SJSA1 (cell line): ENCODE measurements around the gene GGA1. TPM values are rescaled to one million over a fixed set of nuclear protein-coding genes. Genes with fewer than 3 reads are reported as not detected.
A peak's percentile ranks its signal among the peaks of the same experiment; 100 is the strongest.

Source experiments
- DNase-seq, 2 experiments: peaks; one replicate each; pipeline ENCODE4 v3.0.0-alpha.2; 2015 to 2020; ENCODE audit warnings: low spot score in 2 of 2, low read depth in 1 of 2
- H3K27ac ChIP-seq: fragments of 250-450 bp; sonication (Bioruptor Pico); 2 replicates; pipeline ENCODE4 v1.5.1; 2020; ENCODE audit warnings: mild to moderate bottlenecking, moderate library complexity
- H3K27me3 ChIP-seq: fragments of 250-450 bp; sonication (Bioruptor Pico); replicated peaks from 2 replicates; pipeline ENCODE4 v1.5.1; 2020; ENCODE audit warnings: mild to moderate bottlenecking, moderate library complexity
- H3K36me3 ChIP-seq: fragments of 250-450 bp; sonication (Bioruptor Pico); 2 replicates; pipeline ENCODE4 v1.5.1; 2020; ENCODE audit warnings: mild to moderate bottlenecking
- H3K4me1 ChIP-seq: fragments of 250-450 bp; sonication (Bioruptor Pico); replicated peaks from 2 replicates; pipeline ENCODE4 v1.6.1; 2021; ENCODE audit warnings: mild to moderate bottlenecking
- H3K4me3 ChIP-seq: fragments of 250-450 bp; sonication (Bioruptor Pico); 2 replicates; pipeline ENCODE4 v1.5.1; 2020; ENCODE audit warnings: mild to moderate bottlenecking
- H3K9me3 ChIP-seq: fragments of 250-450 bp; sonication (Bioruptor Pico); replicated peaks from 2 replicates; pipeline ENCODE4 v1.5.1; 2020; ENCODE audit warnings: mild to moderate bottlenecking
- total RNA-seq: library from RNA; depleted of rRNA; stranded (reverse); fragments of >200 nt; shearing (Covaris generic); gene quantifications from 2 replicates; pipeline ENCODE4 v1.2.3, GENCODE V29; 2014; rRNA removed

GGA1 gene, protein sequence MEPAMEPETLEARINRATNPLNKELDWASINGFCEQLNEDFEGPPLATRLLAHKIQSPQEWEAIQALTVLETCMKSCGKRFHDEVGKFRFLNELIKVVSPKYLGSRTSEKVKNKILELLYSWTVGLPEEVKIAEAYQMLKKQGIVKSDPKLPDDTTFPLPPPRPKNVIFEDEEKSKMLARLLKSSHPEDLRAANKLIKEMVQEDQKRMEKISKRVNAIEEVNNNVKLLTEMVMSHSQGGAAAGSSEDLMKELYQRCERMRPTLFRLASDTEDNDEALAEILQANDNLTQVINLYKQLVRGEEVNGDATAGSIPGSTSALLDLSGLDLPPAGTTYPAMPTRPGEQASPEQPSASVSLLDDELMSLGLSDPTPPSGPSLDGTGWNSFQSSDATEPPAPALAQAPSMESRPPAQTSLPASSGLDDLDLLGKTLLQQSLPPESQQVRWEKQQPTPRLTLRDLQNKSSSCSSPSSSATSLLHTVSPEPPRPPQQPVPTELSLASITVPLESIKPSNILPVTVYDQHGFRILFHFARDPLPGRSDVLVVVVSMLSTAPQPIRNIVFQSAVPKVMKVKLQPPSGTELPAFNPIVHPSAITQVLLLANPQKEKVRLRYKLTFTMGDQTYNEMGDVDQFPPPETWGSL
- 22.6 and 34.9 TPM in 2 replicates for total RNA-seq

DNA sequence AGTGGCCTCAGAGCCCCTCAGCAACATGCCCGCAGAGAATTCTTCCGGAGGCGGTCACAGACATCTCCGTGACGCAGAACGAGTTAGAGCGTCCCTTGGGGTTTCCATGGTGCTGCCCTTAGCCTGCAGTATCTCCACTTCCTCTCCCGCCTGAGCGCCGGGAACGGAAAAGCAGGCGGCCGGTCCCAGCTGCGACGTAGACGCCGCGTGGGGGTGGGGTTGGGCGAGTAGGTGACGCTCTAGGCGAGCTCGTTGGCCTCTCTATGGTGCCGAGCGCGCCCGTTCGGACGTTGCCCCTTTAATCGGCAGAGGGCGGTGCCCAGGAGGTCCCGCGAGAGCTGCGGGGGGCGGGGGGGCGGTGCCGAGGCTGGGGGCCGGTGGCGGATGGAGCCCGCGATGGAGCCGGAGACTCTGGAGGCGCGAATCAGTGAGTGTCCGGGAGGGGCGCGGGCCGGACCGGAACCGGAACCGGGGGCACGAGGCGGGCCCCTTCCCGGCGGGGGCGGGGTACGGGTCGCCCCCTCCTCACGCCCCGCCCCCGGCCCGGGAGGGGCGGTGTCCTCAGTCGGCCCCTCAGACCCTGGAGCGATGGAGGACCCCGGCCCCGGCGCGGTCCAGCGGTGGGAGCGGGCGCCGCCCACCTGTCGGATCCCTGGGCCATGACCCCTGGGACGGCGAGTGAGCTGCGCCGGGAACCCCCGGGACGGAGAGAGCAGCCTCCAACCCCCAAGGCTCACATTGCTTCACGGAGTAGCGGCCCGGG, at the start of gene GGA1:
GGA1 (plus strand) TSS at position 358 of the 763 bp plus-strand sequence; CDS start at position 385, 27 bp downstream.
- Histone ChIP-seq H3K4me3 (peak within 1 kb of the TSS; percentile 84), H3K27me3 (0 out of 2 replicates have a peak, but pooled peaks cover 5% of the 10 kb centered on the region), H3K27ac (peak within 1 kb of the TSS; percentile 88), H3K36me3 (no peaks in the 10 kb centered on the region), H3K9me3 (no peaks in the 10 kb centered on the region), H3K4me1 (peaks cover 15% of the 10 kb centered on the region)
- peak; percentile 94 to 98 for DNase-seq

- Histone ChIP-seq H3K27me3 (no peaks in the 10 kb centered on the region), H3K27ac (peak overlapping the region; percentile 99)
Observed at GRCh38 chr22:37559521-37559900, 49.1 kb upstream of the GGA1 start.

DNA sequence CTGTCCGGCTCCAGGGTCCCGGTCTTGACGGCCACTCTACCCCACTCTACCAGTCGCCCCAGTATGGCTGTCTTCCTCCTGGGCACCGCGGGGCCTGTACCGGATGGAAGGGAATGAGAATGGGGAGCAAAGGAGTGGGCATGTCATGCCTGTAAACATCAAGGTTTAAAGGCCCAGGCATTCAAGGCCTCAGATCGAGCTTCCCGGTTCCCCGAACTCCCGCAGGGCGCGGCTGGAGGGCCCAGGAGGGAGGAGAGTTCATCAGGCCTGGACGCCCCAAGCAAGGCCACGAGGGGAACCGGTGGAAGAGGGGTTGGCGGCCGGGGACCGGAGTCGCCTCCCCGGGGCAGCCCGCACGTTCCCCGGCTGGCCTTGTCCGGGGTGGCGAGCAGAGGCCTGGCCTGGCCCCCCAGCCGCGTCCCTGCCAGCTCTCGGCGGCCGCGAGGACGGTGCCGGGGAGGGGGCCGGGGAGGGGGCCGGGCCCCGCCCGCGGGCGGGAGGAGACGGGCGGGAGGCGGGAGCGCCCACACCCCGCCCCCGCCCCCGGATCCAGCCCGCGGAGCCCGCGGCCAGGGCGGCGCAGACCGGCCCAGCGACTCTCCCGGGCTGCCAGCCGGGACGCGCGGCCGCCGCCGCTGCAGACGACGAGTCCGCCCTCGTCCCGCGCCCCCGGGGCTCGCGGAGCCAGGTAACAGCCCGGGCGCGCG, 48.6 kb upstream of the GGA1 start, which contains the start of gene CDC42EP1:
CDC42EP1 (plus strand) TSS at position 580 of the 707 bp plus-strand sequence. CDS start 5,870 bp downstream, outside the sequence.
- DNase-seq = peak in 1 of 2 experiments; percentile 51
- Histone ChIP-seq H3K27ac (peak within 1 kb of the TSS; percentile 99), H3K9me3 (0 out of 2 replicates have a peak, but pooled peaks cover 3% of the 10 kb centered on the region), H3K36me3 (peaks cover 43% of the 10 kb centered on the region), H3K27me3 (no peaks in the 10 kb centered on the region), H3K4me3 (peak within 1 kb of the TSS; percentile 99), H3K4me1 (peaks cover 46% of the 10 kb centered on the region)

More at GRCh38 chr22:37559521-37559900, 49.1 kb upstream of the GGA1 start:
- no peak for DNase-seq
- H3K4me1 ChIP-seq = peaks cover 43% of the 10 kb centered on the region
- 0 out of 2 replicates have a peak, but pooled peaks cover 3% of the 10 kb centered on the region for H3K9me3 ChIP-seq
- peak overlapping the region; percentile 99 for H3K4me3 ChIP-seq
- peaks cover 40% of the 10 kb centered on the region for H3K36me3 ChIP-seq

GRCh38 chr22:37560608-37561211, 47.9 kb upstream of the GGA1 start:
- peaks cover 46% of the 10 kb centered on the region for H3K36me3 ChIP-seq
- peak overlapping the region; percentile 99 for H3K4me3 ChIP-seq
- H3K4me1 ChIP-seq = peaks cover 46% of the 10 kb centered on the region
- DNase-seq = peak; percentile 60 to 84
- H3K9me3 ChIP-seq = 0 out of 2 replicates have a peak, but pooled peaks cover 3% of the 10 kb centered on the region
- peak overlapping the region; percentile 99 for H3K27ac ChIP-seq
- no peaks in the 10 kb centered on the region for H3K27me3 ChIP-seq

DNA sequence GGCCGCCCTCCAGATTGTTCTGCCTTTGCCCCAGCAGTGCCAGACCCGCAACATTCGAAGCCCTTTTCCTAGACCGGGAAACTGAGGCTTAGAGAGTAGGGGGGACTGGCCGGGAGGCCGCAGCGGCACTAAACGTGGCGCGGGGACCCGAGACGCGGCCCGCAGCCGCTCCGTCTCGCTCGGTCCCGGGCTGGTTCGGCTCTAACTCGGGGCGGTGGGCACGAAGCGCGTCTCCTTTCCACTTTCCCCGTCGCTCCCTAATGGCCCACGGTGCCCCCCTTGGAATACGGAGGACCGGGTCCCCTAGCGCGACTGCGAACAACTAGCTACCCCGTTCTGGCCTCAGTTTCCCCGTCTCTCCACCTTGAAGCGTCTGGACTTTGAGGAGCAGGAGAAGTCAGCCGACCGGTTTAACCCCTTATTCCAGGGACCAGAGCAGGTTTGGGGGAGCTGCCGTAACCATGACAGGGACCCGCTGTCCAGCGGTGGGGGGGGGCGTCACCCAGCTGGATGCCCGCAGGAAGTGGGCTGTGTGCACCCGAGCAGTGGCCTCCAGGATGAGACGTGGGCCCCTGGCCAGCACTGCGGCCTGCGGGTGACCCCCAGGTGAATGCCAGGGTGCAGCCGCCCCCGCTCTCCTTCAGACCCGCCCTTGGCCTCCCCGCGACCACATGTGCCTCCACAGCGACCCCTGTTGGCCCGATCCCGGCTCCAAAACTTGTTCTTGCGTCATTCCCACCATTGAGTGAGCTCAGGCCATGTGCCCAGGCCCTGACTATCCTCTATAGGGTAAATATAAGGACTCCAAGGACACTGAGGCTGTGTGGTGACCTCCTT, 47.2 kb upstream of the GGA1 start:
- DNase-seq = peak; percentile 83 to 89
- Histone ChIP-seq H3K9me3 (0 out of 2 replicates have a peak, but pooled peaks cover 3% of the 10 kb centered on the region), H3K27me3 (no peaks in the 10 kb centered on the region), H3K4me1 (peaks cover 46% of the 10 kb centered on the region), H3K27ac (peak overlapping the region; percentile 99), H3K4me3 (peak overlapping the region; percentile 99), H3K36me3 (peaks cover 53% of the 10 kb centered on the region)

DNA sequence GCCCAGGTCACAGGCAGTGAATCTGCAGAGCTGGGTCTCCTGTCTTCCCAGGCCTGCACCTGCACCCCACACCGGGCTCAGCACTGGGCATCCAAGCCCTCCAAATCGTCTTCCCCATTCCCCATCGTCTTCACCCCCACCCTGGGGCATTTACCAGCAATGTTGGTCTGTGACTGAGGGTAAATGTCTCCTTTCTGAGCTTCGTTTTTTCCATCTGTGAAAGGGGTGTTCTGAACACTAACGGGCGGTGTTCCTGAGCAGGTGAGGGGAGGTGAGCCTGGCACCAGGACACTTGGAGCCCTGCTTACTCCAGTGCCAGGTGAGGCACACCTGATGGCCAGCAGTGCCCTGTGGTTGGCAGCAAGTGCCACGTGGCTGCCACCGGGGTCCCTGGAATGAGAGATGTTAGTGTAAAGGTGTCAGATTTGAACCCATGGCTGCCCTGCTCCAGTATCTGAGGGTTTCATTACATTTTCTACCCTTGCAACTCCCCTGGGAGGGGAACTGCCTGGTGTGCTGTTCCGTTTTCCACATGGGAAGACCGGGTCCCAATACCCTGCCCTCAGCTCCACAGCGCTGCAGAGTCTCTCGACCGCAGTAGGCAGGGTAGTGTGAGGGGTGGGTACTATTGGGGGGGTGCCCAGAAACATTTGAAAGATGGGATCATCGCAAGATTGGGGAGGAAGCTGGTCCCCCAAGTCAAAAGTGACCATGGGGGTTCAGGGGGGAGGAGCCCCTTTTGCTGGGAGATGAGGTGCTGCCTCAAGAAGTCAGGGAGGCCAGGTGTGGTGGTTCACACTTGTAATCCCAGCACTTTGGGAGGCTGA, 46.4 kb upstream of the GGA1 start:
- DNase-seq = no peak
- Histone ChIP-seq H3K4me3 (peak overlapping the region; percentile 99), H3K27ac (peak overlapping the region; percentile 99), H3K27me3 (no peaks in the 10 kb centered on the region), H3K4me1 (peaks cover 46% of the 10 kb centered on the region), H3K9me3 (0 out of 2 replicates have a peak, but pooled peaks cover 3% of the 10 kb centered on the region), H3K36me3 (peaks cover 61% of the 10 kb centered on the region)

DNA sequence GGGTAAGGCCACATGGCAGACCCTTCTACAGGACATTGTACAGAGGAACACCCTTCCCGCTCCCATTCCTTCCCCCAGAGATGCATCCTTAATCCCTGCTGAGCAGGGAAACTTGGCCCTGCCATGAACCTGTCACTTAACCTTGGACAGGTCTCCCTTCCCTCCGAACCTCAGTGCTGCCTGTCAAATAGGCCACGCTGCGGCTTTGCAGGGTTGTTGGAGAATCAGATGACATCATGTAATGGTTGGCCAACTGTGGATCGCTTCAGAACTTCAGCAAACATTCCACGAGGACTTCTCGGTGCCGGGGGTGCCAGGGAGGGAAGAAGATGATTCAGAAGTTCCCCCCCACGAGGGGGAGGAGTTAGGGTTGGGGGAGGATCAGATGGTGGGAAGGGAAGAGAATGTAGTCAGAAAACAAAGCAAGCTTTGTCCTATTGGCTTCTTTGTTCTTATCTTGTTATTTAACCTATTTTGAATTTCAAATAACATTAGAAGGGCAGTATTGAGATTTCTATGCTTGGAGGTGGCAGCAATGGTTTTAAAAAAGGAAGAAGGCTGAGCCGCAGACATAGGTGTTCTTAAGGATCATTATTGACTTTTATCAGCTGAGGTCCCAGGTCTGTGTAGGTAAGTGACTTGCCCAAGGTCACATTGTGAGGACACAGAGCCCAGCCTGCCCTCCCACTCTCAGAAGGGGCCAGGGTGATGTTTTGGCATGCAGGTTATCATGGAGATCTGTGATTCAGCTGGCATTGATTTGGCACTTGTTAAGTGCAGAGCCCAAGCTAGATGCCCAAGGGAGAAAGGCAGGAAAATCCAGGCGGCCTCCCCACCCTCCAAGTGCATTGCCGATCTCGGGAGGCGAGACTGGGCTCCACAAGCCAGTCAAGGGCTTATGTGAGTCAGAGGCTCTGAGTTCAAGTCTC, 45.2 kb upstream of the GGA1 start:
- no peak overlapping the region for H3K4me3 ChIP-seq
- DNase-seq = peak; percentile 84 to 90
- peak overlapping the region; percentile 46; the same call in 1 of the 2 replicates for H3K27ac ChIP-seq
- H3K36me3 ChIP-seq = peaks cover 73% of the 10 kb centered on the region
- 0 out of 2 replicates have a peak, but pooled peaks cover 3% of the 10 kb centered on the region for H3K9me3 ChIP-seq
- H3K4me1 ChIP-seq = peaks cover 46% of the 10 kb centered on the region
- no peaks in the 10 kb centered on the region for H3K27me3 ChIP-seq

- Histone ChIP-seq H3K9me3 (0 out of 2 replicates have a peak, but pooled peaks cover 3% of the 10 kb centered on the region), H3K27me3 (no peaks in the 10 kb centered on the region), H3K36me3 (peaks cover 81% of the 10 kb centered on the region), H3K27ac (peak overlapping the region; percentile 46; the same call in 1 of the 2 replicates), H3K4me1 (peaks cover 46% of the 10 kb centered on the region), H3K4me3 (no peak overlapping the region)
- DNase-seq = no peak
Observed at GRCh38 chr22:37564111-37564711, 44.4 kb upstream of the GGA1 start.

GRCh38 chr22:37565830-37566229, 42.8 kb upstream of the GGA1 start:
- no peak overlapping the region for H3K27ac ChIP-seq
- H3K27me3 ChIP-seq = no peaks in the 10 kb centered on the region
- H3K9me3 ChIP-seq = no peaks in the 10 kb centered on the region
- H3K4me1 ChIP-seq = peaks cover 38% of the 10 kb centered on the region
- H3K4me3 ChIP-seq = no peak overlapping the region
- H3K36me3 ChIP-seq = peaks cover 92% of the 10 kb centered on the region
- no peak for DNase-seq

GRCh38 chr22:37566329-37566837, 42.3 kb upstream of the GGA1 start:
- H3K36me3 ChIP-seq = peaks cover 92% of the 10 kb centered on the region
- no peaks in the 10 kb centered on the region for H3K27me3 ChIP-seq
- no peak overlapping the region for H3K4me3 ChIP-seq
- H3K4me1 ChIP-seq = peaks cover 34% of the 10 kb centered on the region
- no peak overlapping the region for H3K27ac ChIP-seq
- no peaks in the 10 kb centered on the region for H3K9me3 ChIP-seq
- no peak for DNase-seq
